Prostate gland (tissue), 2 donors: ENCODE measurements around the gene CFAP210. TPM values are rescaled to one million over a fixed set of nuclear protein-coding genes. Genes with fewer than 3 reads are reported as not detected.
A peak's percentile ranks its signal among the peaks of the same experiment; 100 is the strongest.
"Not testable (repeated sequence)": the region's sequence is repeated elsewhere in the genome, so short reads cannot be mapped to it uniquely, and the experiment has no call there.

ENCODE experiments used
- DNase-seq: peaks from one replicate; pipeline ENCODE4 v3.0.0-alpha.2; 2019; ENCODE audit warnings: low spot score
- H3K27ac ChIP-seq, 2 donors: fragments of 200-600 bp; sonication (generic); 2 replicates each; pipeline ENCODE4 v1.5.1; 2017 to 2019
- H3K27me3 ChIP-seq: fragments of 200-600 bp; sonication (generic); replicated peaks from 2 replicates; pipeline ENCODE4 v1.5.1; 2019; ENCODE audit not compliant: insufficient read depth
- H3K36me3 ChIP-seq, 2 donors: fragments of 200-600 bp; sonication (generic); 1 replicate in 1 of 2; 2 replicates in 1 of 2; pipeline versions ENCODE4 v1.5.1 to v1.8.1; 2017 to 2019
- H3K4me1 ChIP-seq: fragments of 200-600 bp; sonication (generic); replicated peaks from 2 replicates; pipeline ENCODE4 v1.5.1; 2019
- H3K4me3 ChIP-seq, 2 donors: fragments of 200-600 bp; sonication (generic); 2 replicates each; pipeline ENCODE4 v1.5.1; 2017 to 2019
- H3K9me3 ChIP-seq: fragments of 200-600 bp; sonication (generic); 2 replicates; pipeline ENCODE4 v1.5.1; 2017
- CTCF ChIP-seq, 4 experiments: fragments of 200-600 bp in 2 of 4; fragments of 450-650 bp in 2 of 4; sonication (generic) in 2 of 4; IDR thresholded peaks; 1 replicate in 3 of 4; 2 replicates in 1 of 4; pipeline ENCODE4 v1.5.1; 2016 to 2019; ENCODE audit warnings: antibody characterized with exemption in 4 of 4, mild to moderate bottlenecking in 2 of 4, moderate library complexity in 2 of 4
- POLR2A ChIP-seq: fragments of 450-650 bp; IDR thresholded peaks from one replicate; pipeline ENCODE4 v1.6.1; 2016; ENCODE audit warnings: antibody characterized with exemption, mild to moderate bottlenecking
- POLR2AphosphoS5 ChIP-seq: sonication (generic); formaldehyde crosslinking; IDR thresholded peaks from one replicate; pipeline ENCODE4 v1.6.1; 2017; ENCODE audit warnings: antibody characterized with exemption
- WGBS: methylation state at CpG from one replicate; pipeline ENCODE4 v1.1.5; 2018; 5-methylcytosine and 5-hydroxymethylcytosine counted together
- intact Hi-C: fragments of 100-400 bp; cut with DNase I; formaldehyde crosslinking; loops from one replicate; pipeline ENCODE4 v1.14.2; 2022
- total RNA-seq, 2 donors: library from RNA; depleted of rRNA; stranded (reverse); fragments of >200 nt; gene quantifications; one replicate each; pipeline ENCODE4 v1.1.0, GENCODE V29; 2016

Gene CFAP210
- total RNA-seq, 2 donors from 2014 or later, result 0.27 to 1.0 TPM

GRCh38 chr2:169696381-169696780 is 2.2 kb upstream of the CFAP210 start:
- H3K9me3 ChIP-seq, result no peaks in the 10 kb centered on the region
- no peak for DNase-seq
- H3K4me1 ChIP-seq, result no peaks in the 10 kb centered on the region
- H3K36me3 ChIP-seq, result no peaks in the 10 kb centered on the region
- no peaks in the 10 kb centered on the region for H3K27me3 ChIP-seq
- intact Hi-C loops, result loop anchor here (10.0 kb wide), 1 partner anchor 112 kb away; the partner anchor contains the start of gene PPIG
- no peak overlapping the region for H3K27ac ChIP-seq
- no peak for TF ChIP-seq POLR2A
- no peak for TF ChIP-seq POLR2AphosphoS5
- TF ChIP-seq CTCF (IDR thresholded peaks at IDR 0.05), result no peak
- H3K4me3 ChIP-seq, result no peak overlapping the region

- 23% methylated on average over 8 of the region's 8 CpGs for WGBS
- DNase-seq, result no peak
- H3K36me3 ChIP-seq, result no peaks in the 10 kb centered on the region
- no peaks in the 10 kb centered on the region for H3K27me3 ChIP-seq
- intact Hi-C loops, result loop anchor here (10.0 kb wide), 1 partner anchor 110 kb away; the partner anchor contains the start of gene PPIG
- TF ChIP-seq CTCF (IDR thresholded peaks at IDR 0.05), result no peak
- H3K4me3 ChIP-seq, result peak overlapping the region; percentile 71 to 78
- H3K27ac ChIP-seq, result peak overlapping the region; percentile 89 to 91
- no peaks in the 10 kb centered on the region for H3K4me1 ChIP-seq
- no peaks in the 10 kb centered on the region for H3K9me3 ChIP-seq
These were observed 672 bp upstream of the CFAP210 start for GRCh38 chr2:169694894-169695260.

- Histone ChIP-seq H3K4me3 (no peak overlapping the region), H3K27ac (no peak overlapping the region), H3K36me3 (no peaks in the 10 kb centered on the region), H3K4me1 (no peaks in the 10 kb centered on the region), H3K27me3 (no peaks in the 10 kb centered on the region), H3K9me3 (no peaks in the 10 kb centered on the region)
- WGBS, result 9% methylated on average over 4 of the region's 4 CpGs
- TF ChIP-seq POLR2AphosphoS5, result no peak
- TF ChIP-seq POLR2A, result no peak
- TF ChIP-seq CTCF (IDR thresholded peaks at IDR 0.05), result no peak
- no peak for DNase-seq
- intact Hi-C loops, result loop anchor here (10.0 kb wide), 1 partner anchor 109 kb away; the partner anchor contains the start of gene PPIG
These were observed 845 bp downstream of the CFAP210 start for GRCh38 chr2:169693360-169693759.

GRCh38 chr2:169692718-169693117 is 1.5 kb downstream of the CFAP210 start:
- Histone ChIP-seq H3K27ac (no peak overlapping the region), H3K27me3 (no peaks in the 10 kb centered on the region), H3K4me3 (no peak overlapping the region), H3K4me1 (no peaks in the 10 kb centered on the region), H3K36me3 (no peaks in the 10 kb centered on the region), H3K9me3 (no peaks in the 10 kb centered on the region)
- intact Hi-C loops, result loop anchor here (10.0 kb wide), 1 partner anchor 108 kb away; the partner anchor contains the start of gene PPIG
- DNase-seq, result no peak
- TF ChIP-seq POLR2AphosphoS5 (no peak), CTCF (IDR thresholded peaks at IDR 0.05) (no peak)
- WGBS, result 59% methylated on average over 3 of the region's 3 CpGs

GRCh38 chr2:169690958-169691357 is 3.2 kb downstream of the CFAP210 start:
- Histone ChIP-seq H3K27ac (no peak overlapping the region), H3K27me3 (no peaks in the 10 kb centered on the region), H3K4me1 (no peaks in the 10 kb centered on the region), H3K4me3 (no peak overlapping the region), H3K36me3 (no peaks in the 10 kb centered on the region), H3K9me3 (no peaks in the 10 kb centered on the region)
- TF ChIP-seq POLR2AphosphoS5, result no peak
- 67% methylated on average over 1 of the region's 1 CpG for WGBS
- intact Hi-C loops, result loop anchor here (10.0 kb wide), 1 partner anchor 106 kb away; the partner anchor contains the start of gene PPIG
- no peak for DNase-seq

GRCh38 chr2:169687943-169688342 is 6.3 kb downstream of the CFAP210 start:
- H3K4me1 ChIP-seq, H3K9me3 ChIP-seq, H3K27ac ChIP-seq, intact Hi-C loops, H3K4me3 ChIP-seq, H3K36me3 ChIP-seq, H3K27me3 ChIP-seq, DNase-seq: not testable (repeated sequence)

GRCh38 chr2:169686825-169687224 is 7.4 kb downstream of the CFAP210 start:
- H3K27ac ChIP-seq, H3K27me3 ChIP-seq, DNase-seq, H3K9me3 ChIP-seq, H3K4me1 ChIP-seq, H3K36me3 ChIP-seq, H3K4me3 ChIP-seq, intact Hi-C loops: not testable (repeated sequence)
- 90% methylated on average over 4 of the region's 4 CpGs for WGBS

- H3K27ac ChIP-seq, H3K4me3 ChIP-seq, DNase-seq, H3K9me3 ChIP-seq, intact Hi-C loops, H3K4me1 ChIP-seq, H3K27me3 ChIP-seq, H3K36me3 ChIP-seq: not testable (repeated sequence)
- WGBS, result 91% methylated on average over 2 of the region's 2 CpGs
These were observed 9.5 kb downstream of the CFAP210 start for GRCh38 chr2:169684712-169685111.
